Vagina (tissue), 2 donors: Measurements from ENCODE around the gene DOCK4.

Source experiments
- POLR2A ChIP-seq, 2 donors: fragments of 450-650 bp; IDR thresholded peaks; one replicate each; pipeline ENCODE4 v1.6.1; 2017; ENCODE audit warnings: antibody characterized with exemption in 2 of 2, mild to moderate bottlenecking in 2 of 2, moderate library complexity in 2 of 2
- POLR2AphosphoS5 ChIP-seq, 2 donors: sonication (generic); formaldehyde crosslinking; IDR thresholded peaks; one replicate each; pipeline ENCODE4 v1.9.0; 2017; ENCODE audit warnings: antibody characterized with exemption in 2 of 2, mild to moderate bottlenecking in 2 of 2, low read depth in 1 of 2; ENCODE audit not compliant: insufficient read depth in 1 of 2
- TF ChIP-seq, protein P1 (sequence below), 3 experiments: fragments of 450-650 bp in 2 of 3; fragments of 200-600 bp in 1 of 3; sonication (generic) in 1 of 3; IDR thresholded peaks; one replicate each; pipeline ENCODE4 v1.5.1; 2017 to 2019; ENCODE audit warnings: antibody characterized with exemption in 3 of 3, mild to moderate bottlenecking in 2 of 3, moderate library complexity in 2 of 3

DNA sequence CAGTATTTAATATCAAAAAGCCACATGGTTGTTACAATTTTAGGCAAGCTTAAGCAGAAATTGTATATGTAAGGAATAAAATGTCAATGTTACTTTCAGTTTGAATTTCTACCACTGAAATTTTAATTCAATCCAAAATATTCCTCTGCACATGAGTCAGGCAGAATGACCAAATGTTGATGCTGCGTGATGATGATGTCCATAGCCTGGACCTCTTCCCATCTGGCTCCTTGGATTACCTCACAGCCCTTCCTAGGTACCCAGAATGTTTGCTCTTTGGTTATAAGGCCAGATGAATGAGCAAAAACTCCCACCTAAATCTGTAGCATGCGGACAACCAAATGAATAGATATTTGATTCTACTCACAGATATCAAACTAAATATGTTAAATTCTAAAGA, 385.6 kb downstream of the DOCK4 start:
- TF ChIP-seq POLR2A (IDR thresholded peaks at IDR 0.05) (no peak), POLR2AphosphoS5 (IDR thresholded peaks at IDR 0.05; ENCODE audit: insufficient read depth in 1 of 2, low read depth in 1 of 2) (no peak)
- TF ChIP-seq, protein P1, sequence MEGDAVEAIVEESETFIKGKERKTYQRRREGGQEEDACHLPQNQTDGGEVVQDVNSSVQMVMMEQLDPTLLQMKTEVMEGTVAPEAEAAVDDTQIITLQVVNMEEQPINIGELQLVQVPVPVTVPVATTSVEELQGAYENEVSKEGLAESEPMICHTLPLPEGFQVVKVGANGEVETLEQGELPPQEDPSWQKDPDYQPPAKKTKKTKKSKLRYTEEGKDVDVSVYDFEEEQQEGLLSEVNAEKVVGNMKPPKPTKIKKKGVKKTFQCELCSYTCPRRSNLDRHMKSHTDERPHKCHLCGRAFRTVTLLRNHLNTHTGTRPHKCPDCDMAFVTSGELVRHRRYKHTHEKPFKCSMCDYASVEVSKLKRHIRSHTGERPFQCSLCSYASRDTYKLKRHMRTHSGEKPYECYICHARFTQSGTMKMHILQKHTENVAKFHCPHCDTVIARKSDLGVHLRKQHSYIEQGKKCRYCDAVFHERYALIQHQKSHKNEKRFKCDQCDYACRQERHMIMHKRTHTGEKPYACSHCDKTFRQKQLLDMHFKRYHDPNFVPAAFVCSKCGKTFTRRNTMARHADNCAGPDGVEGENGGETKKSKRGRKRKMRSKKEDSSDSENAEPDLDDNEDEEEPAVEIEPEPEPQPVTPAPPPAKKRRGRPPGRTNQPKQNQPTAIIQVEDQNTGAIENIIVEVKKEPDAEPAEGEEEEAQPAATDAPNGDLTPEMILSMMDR (IDR thresholded peaks at IDR 0.05), result no peak
